Measurements from ENCODE around the gene NKX1-1.

NKX1-1 gene

GRCh38 chr4:1404573-1405253, 1.5 kb downstream of the NKX1-1 start:
- TF ChIP-seq FOXP2 (optimal IDR thresholded peaks at IDR 0.05; ENCODE audit: borderline replicate concordance, extremely low read depth, extremely low read length, insufficient read depth), result no peak
- no peak for TF ChIP-seq POLR2AphosphoS5 (IDR thresholded peaks at IDR 0.05; ENCODE audit: low read depth, low read length)
- no peak for TF ChIP-seq TAF1 (IDR thresholded peaks at IDR 0.05; ENCODE audit: borderline replicate concordance, insufficient read depth, low read length)
- TF ChIP-seq, protein P1, sequence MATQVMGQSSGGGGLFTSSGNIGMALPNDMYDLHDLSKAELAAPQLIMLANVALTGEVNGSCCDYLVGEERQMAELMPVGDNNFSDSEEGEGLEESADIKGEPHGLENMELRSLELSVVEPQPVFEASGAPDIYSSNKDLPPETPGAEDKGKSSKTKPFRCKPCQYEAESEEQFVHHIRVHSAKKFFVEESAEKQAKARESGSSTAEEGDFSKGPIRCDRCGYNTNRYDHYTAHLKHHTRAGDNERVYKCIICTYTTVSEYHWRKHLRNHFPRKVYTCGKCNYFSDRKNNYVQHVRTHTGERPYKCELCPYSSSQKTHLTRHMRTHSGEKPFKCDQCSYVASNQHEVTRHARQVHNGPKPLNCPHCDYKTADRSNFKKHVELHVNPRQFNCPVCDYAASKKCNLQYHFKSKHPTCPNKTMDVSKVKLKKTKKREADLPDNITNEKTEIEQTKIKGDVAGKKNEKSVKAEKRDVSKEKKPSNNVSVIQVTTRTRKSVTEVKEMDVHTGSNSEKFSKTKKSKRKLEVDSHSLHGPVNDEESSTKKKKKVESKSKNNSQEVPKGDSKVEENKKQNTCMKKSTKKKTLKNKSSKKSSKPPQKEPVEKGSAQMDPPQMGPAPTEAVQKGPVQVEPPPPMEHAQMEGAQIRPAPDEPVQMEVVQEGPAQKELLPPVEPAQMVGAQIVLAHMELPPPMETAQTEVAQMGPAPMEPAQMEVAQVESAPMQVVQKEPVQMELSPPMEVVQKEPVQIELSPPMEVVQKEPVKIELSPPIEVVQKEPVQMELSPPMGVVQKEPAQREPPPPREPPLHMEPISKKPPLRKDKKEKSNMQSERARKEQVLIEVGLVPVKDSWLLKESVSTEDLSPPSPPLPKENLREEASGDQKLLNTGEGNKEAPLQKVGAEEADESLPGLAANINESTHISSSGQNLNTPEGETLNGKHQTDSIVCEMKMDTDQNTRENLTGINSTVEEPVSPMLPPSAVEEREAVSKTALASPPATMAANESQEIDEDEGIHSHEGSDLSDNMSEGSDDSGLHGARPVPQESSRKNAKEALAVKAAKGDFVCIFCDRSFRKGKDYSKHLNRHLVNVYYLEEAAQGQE (IDR thresholded peaks at IDR 0.05; ENCODE audit: insufficient read depth in 1 of 2, low read depth in 2 of 2, low read length in 2 of 2), result no peak
- TF ChIP-seq SIN3A (IDR thresholded peaks at IDR 0.05; ENCODE audit: borderline replicate concordance, insufficient read depth, low read length), result no peak

- TF ChIP-seq, protein P1 (IDR thresholded peaks at IDR 0.05; ENCODE audit: insufficient read depth in 1 of 2, low read depth in 2 of 2, low read length in 2 of 2), result no peak
Measured at GRCh38 chr4:1403591-1404572, 2.4 kb downstream of the NKX1-1 start.

- TF ChIP-seq TAF1 (IDR thresholded peaks at IDR 0.05; ENCODE audit: borderline replicate concordance, insufficient read depth, low read length), result no peak
- TF ChIP-seq, protein P1 (IDR thresholded peaks at IDR 0.05; ENCODE audit: insufficient read depth in 1 of 2, low read depth in 2 of 2, low read length in 2 of 2), result no peak
Measured at GRCh38 chr4:1403177-1403583, 3.1 kb downstream of the NKX1-1 start.

- TF ChIP-seq TAF1 (IDR thresholded peaks at IDR 0.05; ENCODE audit: borderline replicate concordance, insufficient read depth, low read length) (no peak), SIN3A (IDR thresholded peaks at IDR 0.05; ENCODE audit: borderline replicate concordance, insufficient read depth, low read length) (no peak), POLR2AphosphoS5 (IDR thresholded peaks at IDR 0.05; ENCODE audit: low read depth, low read length) (no peak), FOXP2 (optimal IDR thresholded peaks at IDR 0.05; ENCODE audit: borderline replicate concordance, extremely low read depth, extremely low read length, insufficient read depth) (no peak)
- TF ChIP-seq, protein P1 (IDR thresholded peaks at IDR 0.05; ENCODE audit: insufficient read depth in 1 of 2, low read depth in 2 of 2, low read length in 2 of 2), result no peak
Measured at GRCh38 chr4:1402516-1403091, 3.6 kb downstream of the NKX1-1 start.
